Measurements from ENCODE around the gene WBP4.

DNA sequence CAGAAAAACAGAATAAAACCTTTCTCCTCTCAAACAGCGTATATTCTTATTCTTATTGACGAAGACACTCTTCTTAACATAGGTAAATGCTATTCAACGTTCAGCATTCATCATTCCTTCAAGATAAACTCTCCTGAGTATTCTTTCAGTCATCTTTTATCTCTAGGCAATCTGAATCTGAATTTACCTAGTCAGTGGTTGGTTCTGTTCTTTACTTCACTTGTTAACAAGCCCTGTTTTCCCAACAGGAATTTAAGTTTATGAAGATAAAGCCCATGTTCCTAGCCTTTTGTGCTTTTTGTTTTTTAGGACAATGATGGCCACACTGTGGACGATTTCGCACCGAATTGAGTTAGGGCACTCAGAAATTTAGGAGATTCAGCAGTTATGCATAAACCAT is 45.4 kb upstream of the WBP4 start:
- TF ChIP-seq POLR2A (IDR thresholded peaks at IDR 0.05) (no peak), POLR2AphosphoS5 (IDR thresholded peaks at IDR 0.05; ENCODE audit: insufficient read depth in 1 of 2, low read depth in 1 of 2) (no peak)
- TF ChIP-seq, protein P1, sequence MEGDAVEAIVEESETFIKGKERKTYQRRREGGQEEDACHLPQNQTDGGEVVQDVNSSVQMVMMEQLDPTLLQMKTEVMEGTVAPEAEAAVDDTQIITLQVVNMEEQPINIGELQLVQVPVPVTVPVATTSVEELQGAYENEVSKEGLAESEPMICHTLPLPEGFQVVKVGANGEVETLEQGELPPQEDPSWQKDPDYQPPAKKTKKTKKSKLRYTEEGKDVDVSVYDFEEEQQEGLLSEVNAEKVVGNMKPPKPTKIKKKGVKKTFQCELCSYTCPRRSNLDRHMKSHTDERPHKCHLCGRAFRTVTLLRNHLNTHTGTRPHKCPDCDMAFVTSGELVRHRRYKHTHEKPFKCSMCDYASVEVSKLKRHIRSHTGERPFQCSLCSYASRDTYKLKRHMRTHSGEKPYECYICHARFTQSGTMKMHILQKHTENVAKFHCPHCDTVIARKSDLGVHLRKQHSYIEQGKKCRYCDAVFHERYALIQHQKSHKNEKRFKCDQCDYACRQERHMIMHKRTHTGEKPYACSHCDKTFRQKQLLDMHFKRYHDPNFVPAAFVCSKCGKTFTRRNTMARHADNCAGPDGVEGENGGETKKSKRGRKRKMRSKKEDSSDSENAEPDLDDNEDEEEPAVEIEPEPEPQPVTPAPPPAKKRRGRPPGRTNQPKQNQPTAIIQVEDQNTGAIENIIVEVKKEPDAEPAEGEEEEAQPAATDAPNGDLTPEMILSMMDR (IDR thresholded peaks at IDR 0.05): no peak
